HK-2 (cell line): ENCODE results near the gene BRAF.
"Not testable (repeated sequence)": the region's sequence is repeated elsewhere in the genome, so short reads cannot be mapped to it uniquely, and the experiment has no call there.

ENCODE experiments used
- DNase-seq: peaks from one replicate; pipeline ENCODE4 v3.0.0-alpha.2; 2018; ENCODE audit not compliant: unreplicated experiment

The BRAF gene

GRCh38 chr7:140680886-140681285 lies 243.8 kb downstream of the BRAF start:
- no peak for DNase-seq

- DNase-seq = no peak
Measured at GRCh38 chr7:140679186-140679585, 245.5 kb downstream of the BRAF start.

GRCh38 chr7:140678816-140679130 lies 246.0 kb downstream of the BRAF start:
- DNase-seq = no peak

- no peak for DNase-seq
Measured at GRCh38 chr7:140678081-140678815, 246.5 kb downstream of the BRAF start.

GRCh38 chr7:140677496-140677895 lies 247.2 kb downstream of the BRAF start:
- no peak for DNase-seq

- DNase-seq = not testable (repeated sequence)
Measured at GRCh38 chr7:140676956-140677355, 247.8 kb downstream of the BRAF start.

- DNase-seq = no peak
Measured at GRCh38 chr7:140676306-140676705, 248.4 kb downstream of the BRAF start.

GRCh38 chr7:140675726-140676125 lies 249.0 kb downstream of the BRAF start:
- DNase-seq = no peak

- peak; percentile 64 for DNase-seq
Measured at GRCh38 chr7:140674899-140675701, 249.6 kb downstream of the BRAF start.

GRCh38 chr7:140674356-140674800 lies 250.4 kb downstream of the BRAF start:
- no peak for DNase-seq

- DNase-seq = no peak
Measured at GRCh38 chr7:140673774-140674155, 251.0 kb downstream of the BRAF start.

- peak; percentile 63 for DNase-seq
Measured at GRCh38 chr7:140673063-140673773, 251.5 kb downstream of the BRAF start.

- DNase-seq = peak; percentile 58
Measured at GRCh38 chr7:140672382-140673062, 252.2 kb downstream of the BRAF start, which contains the start of gene ADCK2. ADCK2 (plus strand) TSS chr7:140672945; CDS start chr7:140673331, 386 bp downstream.

GRCh38 chr7:140671966-140672365 lies 252.8 kb downstream of the BRAF start:
- DNase-seq = no peak

- no peak for DNase-seq
Measured at GRCh38 chr7:140670343-140670935, 254.3 kb downstream of the BRAF start.

GRCh38 chr7:140669862-140670261 lies 254.9 kb downstream of the BRAF start:
- DNase-seq = not testable (repeated sequence)

- no peak for DNase-seq
Measured at GRCh38 chr7:140669352-140669751, 255.4 kb downstream of the BRAF start.
